HG03097 (cell line): Measurements from ENCODE around the gene SOX5.
"Not testable (repeated sequence)": the region's sequence is repeated elsewhere in the genome, so short reads cannot be mapped to it uniquely, and the experiment has no call there.

Source experiments
- ATAC-seq: cut with Tn5 transposase; IDR thresholded peaks from one replicate; pipeline ENCODE4 v1.9.1; 2021; ENCODE audit not compliant: unreplicated experiment, low FRiP score

The SOX5 gene

GRCh38 chr12:23507785-23508184 is 441.7 kb downstream of the SOX5 start:
- ATAC-seq, result not testable (repeated sequence)

GRCh38 chr12:23505736-23506135 is 443.7 kb downstream of the SOX5 start:
- not testable (repeated sequence) for ATAC-seq

- no peak for ATAC-seq
These were observed 444.6 kb downstream of the SOX5 start for GRCh38 chr12:23504641-23505399.

GRCh38 chr12:23504043-23504442 is 445.4 kb downstream of the SOX5 start:
- no peak for ATAC-seq

GRCh38 chr12:23503544-23503943 is 445.9 kb downstream of the SOX5 start:
- no peak for ATAC-seq

GRCh38 chr12:23502259-23502658 is 447.2 kb downstream of the SOX5 start:
- no peak for ATAC-seq

- ATAC-seq, result no peak
These were observed 454.0 kb downstream of the SOX5 start for GRCh38 chr12:23495472-23495871.

GRCh38 chr12:23493672-23494071 is 455.8 kb downstream of the SOX5 start:
- ATAC-seq, result no peak

GRCh38 chr12:23491029-23491428 is 458.4 kb downstream of the SOX5 start:
- not testable (repeated sequence) for ATAC-seq

GRCh38 chr12:23488130-23488529 is 461.3 kb downstream of the SOX5 start:
- ATAC-seq, result no peak

- ATAC-seq, result no peak
These were observed 465.2 kb downstream of the SOX5 start for GRCh38 chr12:23484238-23484637.

- no peak for ATAC-seq
These were observed 466.9 kb downstream of the SOX5 start for GRCh38 chr12:23482571-23482970.
